Activated naive CD8-positive, alpha-beta T cell treated with anti-CD3 and anti-CD28 coated beads, Interleukin-2, amount 50 U/mL, for 16 hours (primary cell): ENCODE data around the gene APOB.

Experiments used
- DNase-seq: peaks from one replicate; pipeline ENCODE4 v3.0.0-alpha.2; 2020; ENCODE audit warnings: low read depth, low spot score

APOB gene

GRCh38 chr2:21019000-21019677, 24.7 kb downstream of the APOB start:
- no peak for DNase-seq

GRCh38 chr2:21018290-21018689, 25.6 kb downstream of the APOB start:
- no peak for DNase-seq

GRCh38 chr2:21017748-21018276, 26.1 kb downstream of the APOB start:
- no peak for DNase-seq

- no peak for DNase-seq
Observed at GRCh38 chr2:21015281-21015645, 28.6 kb downstream of the APOB start.

GRCh38 chr2:21014364-21015280, 29.3 kb downstream of the APOB start:
- no peak for DNase-seq

- DNase-seq = no peak
Observed at GRCh38 chr2:21013043-21013816, 30.6 kb downstream of the APOB start.

GRCh38 chr2:21012557-21012937, 31.3 kb downstream of the APOB start:
- no peak for DNase-seq

GRCh38 chr2:21011876-21012556, 31.9 kb downstream of the APOB start:
- DNase-seq = no peak

- no peak for DNase-seq
Observed at GRCh38 chr2:21011453-21011852, 32.4 kb downstream of the APOB start.

GRCh38 chr2:21010813-21011439, 32.9 kb downstream of the APOB start:
- no peak for DNase-seq

GRCh38 chr2:21009662-21010225, 34.1 kb downstream of the APOB start:
- DNase-seq = no peak

GRCh38 chr2:21008790-21009661, 34.8 kb downstream of the APOB start:
- DNase-seq = no peak

- DNase-seq = no peak
Observed at GRCh38 chr2:21008014-21008789, 35.7 kb downstream of the APOB start.

- DNase-seq = no peak
Observed at GRCh38 chr2:21007129-21008013, 36.5 kb downstream of the APOB start.

GRCh38 chr2:21006423-21007128, 37.3 kb downstream of the APOB start:
- no peak for DNase-seq

GRCh38 chr2:21005700-21006422, 38.0 kb downstream of the APOB start:
- no peak for DNase-seq
